ENCODE results near the gene CARS1.

Gene CARS1

DNA sequence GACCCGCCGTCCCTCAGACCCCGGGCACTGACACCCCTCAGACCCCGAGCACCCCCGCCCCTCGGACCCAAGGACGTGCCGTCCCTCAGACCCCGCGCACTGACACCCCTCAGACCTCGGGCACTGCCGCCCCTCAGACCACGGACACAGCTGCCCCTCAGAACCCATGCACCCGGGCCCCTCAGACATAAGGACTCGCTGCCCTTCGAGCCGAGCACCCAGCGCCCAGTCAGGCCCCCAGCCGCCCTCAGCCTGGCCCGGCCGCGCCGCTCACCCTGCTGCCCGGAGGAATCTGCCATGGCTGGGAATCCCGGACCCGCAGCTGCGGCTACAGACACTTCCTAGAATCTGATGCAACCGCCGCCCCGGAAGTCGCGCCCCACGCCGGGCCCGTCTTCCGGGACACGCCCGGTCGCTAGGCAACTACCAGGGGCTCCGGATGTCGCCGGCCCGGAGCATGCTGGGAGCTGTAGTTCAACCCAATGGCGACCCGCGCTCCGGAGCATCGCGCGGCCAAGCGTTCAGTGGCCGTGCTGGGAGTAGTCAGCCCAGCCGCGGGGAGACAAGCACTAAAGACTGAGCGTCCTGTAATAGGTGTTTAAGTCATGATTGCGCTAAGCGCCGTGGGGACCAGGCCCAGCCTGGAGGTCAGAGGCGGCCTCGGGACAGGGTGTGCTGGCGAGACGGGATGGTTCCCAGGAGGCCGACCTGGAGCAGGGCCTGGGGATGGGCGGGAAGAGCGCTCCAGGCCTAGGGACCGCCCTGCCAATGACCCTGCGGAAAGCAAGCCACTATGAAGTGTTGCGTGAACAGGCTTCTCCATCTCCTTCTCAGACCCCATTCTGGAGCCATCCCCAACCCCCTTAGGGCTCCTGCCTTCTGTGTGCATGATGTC, at the start of gene CARS1:
Gene CARS1, minus strand, starts transcription at position 355 of the 895 bp plus-strand sequence. Its CDS starts 56 bp downstream, at position 299.
- peaks cover 4% of the 10 kb centered on the region for H4K20me1 ChIP-seq (ENCODE audit: insufficient read depth, low read length, poor library complexity, severe bottlenecking)
- H3K9me2 ChIP-seq (replicated peaks; ENCODE audit: low read depth, low read length): no peaks in the 10 kb centered on the region
- peaks cover 25% of the 10 kb centered on the region for H3K4me1 ChIP-seq (ENCODE audit: insufficient read depth, low read length, poor library complexity, severe bottlenecking)
- peak within 1 kb of the TSS; percentile 94 for H3K4me2 ChIP-seq (ENCODE audit: low read depth, low read length, poor library complexity, severe bottlenecking)
- H3K9me3 ChIP-seq (ENCODE audit: insufficient read depth, low read depth, low read length): no peaks in the 10 kb centered on the region
- H3F3A ChIP-seq (ENCODE audit: low read depth): no peaks in the 10 kb centered on the region
- H3K27me3 ChIP-seq (ENCODE audit: insufficient read depth, low read length, poor library complexity, severe bottlenecking): no peaks in the 10 kb centered on the region
- peak within 1 kb of the TSS; percentile 97 for H2AFZ ChIP-seq (ENCODE audit: low read length)
- peaks cover 39% of the 10 kb centered on the region for H3K79me2 ChIP-seq (ENCODE audit: insufficient read depth, low read length)
- no peaks in the 10 kb centered on the region for H3K36me3 ChIP-seq (ENCODE audit: insufficient read depth, low read length)
- TF ChIP-seq, protein P1, sequence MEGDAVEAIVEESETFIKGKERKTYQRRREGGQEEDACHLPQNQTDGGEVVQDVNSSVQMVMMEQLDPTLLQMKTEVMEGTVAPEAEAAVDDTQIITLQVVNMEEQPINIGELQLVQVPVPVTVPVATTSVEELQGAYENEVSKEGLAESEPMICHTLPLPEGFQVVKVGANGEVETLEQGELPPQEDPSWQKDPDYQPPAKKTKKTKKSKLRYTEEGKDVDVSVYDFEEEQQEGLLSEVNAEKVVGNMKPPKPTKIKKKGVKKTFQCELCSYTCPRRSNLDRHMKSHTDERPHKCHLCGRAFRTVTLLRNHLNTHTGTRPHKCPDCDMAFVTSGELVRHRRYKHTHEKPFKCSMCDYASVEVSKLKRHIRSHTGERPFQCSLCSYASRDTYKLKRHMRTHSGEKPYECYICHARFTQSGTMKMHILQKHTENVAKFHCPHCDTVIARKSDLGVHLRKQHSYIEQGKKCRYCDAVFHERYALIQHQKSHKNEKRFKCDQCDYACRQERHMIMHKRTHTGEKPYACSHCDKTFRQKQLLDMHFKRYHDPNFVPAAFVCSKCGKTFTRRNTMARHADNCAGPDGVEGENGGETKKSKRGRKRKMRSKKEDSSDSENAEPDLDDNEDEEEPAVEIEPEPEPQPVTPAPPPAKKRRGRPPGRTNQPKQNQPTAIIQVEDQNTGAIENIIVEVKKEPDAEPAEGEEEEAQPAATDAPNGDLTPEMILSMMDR (conservative IDR thresholded peaks at IDR 0.05; ENCODE audit: low read length): no peak
- TF ChIP-seq EZH2phosphoT487 (IDR thresholded peaks at IDR 0.05; ENCODE audit: borderline replicate concordance): no peak
- H3K4me3 ChIP-seq (ENCODE audit: low read length, poor library complexity, severe bottlenecking): peak within 1 kb of the TSS; percentile 94
- peak within 1 kb of the TSS; percentile 87 for H3K9ac ChIP-seq (ENCODE audit: low read depth, low read length, poor library complexity, severe bottlenecking)

DNA sequence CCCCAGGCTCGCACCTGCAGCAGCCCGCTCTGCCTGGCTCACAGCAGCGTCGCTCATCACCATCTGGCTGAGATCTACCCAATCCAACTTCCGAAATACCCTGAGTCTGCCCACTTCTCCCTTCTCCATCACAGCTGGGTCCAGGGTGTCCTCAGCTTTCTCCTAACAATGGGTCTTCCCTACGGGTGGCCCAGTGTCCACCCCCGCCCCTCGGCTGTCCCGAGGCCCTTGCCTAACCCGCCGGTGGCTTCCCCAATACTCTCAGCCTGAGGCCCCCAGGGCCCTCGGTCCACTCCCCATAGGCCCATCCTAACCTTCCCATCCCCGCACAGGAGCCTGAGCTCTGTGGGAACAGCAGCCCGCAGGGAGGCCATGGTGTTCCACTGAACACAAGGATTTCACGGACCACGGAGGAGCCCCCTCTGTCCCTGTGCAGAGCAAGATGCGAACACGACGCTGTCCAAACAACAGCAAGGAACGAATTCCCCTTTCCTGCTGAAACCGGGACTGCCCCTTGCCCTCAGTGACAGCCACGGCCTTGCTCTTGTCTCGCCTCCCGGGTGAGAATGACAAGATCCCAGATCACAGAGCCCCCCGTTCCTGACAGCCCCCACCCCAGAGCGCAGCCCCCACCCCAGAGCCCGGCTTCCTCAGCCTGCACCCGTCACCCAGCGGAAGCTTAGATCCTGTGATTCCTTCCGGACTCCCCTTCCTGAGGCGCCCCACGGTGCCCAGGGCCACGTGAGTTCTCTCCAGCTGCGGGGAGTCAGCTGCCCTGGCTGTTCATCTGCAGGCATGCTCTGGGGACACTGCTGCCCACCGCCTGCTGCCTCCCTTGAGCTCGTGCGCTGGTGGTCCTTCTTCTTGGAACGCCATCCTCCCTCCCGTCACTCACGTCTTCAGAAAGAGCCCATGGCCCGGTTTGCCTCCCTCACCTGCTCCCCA, 48.8 kb upstream of the CARS1 start:
- TF ChIP-seq, protein P1 (conservative IDR thresholded peaks at IDR 0.05; ENCODE audit: low read length): no peak
- no peaks in the 10 kb centered on the region; the same call in 1 of the 2 replicates for H3K36me3 ChIP-seq (ENCODE audit: insufficient read depth, low read length)
- H3F3A ChIP-seq (ENCODE audit: low read depth): no peaks in the 10 kb centered on the region

DNA sequence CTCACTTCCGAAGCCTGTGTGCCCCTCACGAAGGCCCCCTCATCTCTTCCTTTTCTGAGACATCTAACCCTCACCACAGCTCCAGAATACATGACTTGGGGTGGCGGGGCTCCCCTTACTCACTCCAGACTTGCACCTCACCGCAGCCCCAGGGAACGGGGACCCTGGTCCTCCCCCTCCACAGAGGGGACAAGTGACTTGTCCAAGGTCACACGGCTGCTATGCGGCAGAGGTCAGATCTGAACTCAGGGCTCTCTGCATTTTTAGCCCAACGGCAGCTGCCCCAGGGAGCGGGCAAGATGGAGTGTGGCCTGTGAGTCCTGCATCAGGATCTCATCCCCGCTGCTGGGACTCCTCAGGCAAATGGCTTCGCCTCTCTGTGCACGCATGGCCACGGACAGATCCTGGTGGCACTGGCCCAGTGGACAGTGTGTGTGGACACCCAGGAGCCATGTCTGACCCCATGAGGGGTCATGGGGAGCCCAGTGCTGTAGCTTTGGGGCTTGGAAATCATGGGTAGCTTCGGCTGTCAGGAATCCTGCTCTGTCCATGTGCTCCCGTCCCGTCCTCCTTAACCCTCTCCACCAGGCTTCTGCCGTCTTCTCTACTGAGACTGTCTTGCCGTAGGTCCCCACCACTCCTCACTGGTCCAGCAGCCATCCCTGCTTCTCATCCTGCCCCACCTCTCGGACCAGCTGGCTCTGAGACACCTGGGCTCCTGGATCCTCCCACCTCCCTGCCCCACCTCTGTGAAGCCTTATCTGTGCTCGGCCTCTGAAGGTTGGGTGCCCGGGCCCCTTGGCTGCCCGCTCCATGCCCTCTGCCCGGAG, 48.0 kb upstream of the CARS1 start:
- H3K4me3 ChIP-seq (ENCODE audit: low read length, poor library complexity, severe bottlenecking): no peak overlapping the region
- H3K36me3 ChIP-seq (ENCODE audit: insufficient read depth, low read length): no peaks in the 10 kb centered on the region; the same call in 1 of the 2 replicates
- H3K4me1 ChIP-seq (ENCODE audit: insufficient read depth, low read length, poor library complexity, severe bottlenecking): no peaks in the 10 kb centered on the region
- H4K20me1 ChIP-seq (ENCODE audit: insufficient read depth, low read length, poor library complexity, severe bottlenecking): no peaks in the 10 kb centered on the region
- TF ChIP-seq EZH2phosphoT487 (IDR thresholded peaks at IDR 0.05; ENCODE audit: borderline replicate concordance): no peak
- TF ChIP-seq, protein P1 (conservative IDR thresholded peaks at IDR 0.05; ENCODE audit: low read length): no peak
- H3K4me2 ChIP-seq (ENCODE audit: low read depth, low read length, poor library complexity, severe bottlenecking): no peak overlapping the region
- no peaks in the 10 kb centered on the region for H3K79me2 ChIP-seq (ENCODE audit: insufficient read depth, low read length)
- no peak overlapping the region for H3K9ac ChIP-seq (ENCODE audit: low read depth, low read length, poor library complexity, severe bottlenecking)
- no peaks in the 10 kb centered on the region for H3K9me3 ChIP-seq (ENCODE audit: insufficient read depth, low read depth, low read length)
- no peaks in the 10 kb centered on the region for H3F3A ChIP-seq (ENCODE audit: low read depth)
- H3K27me3 ChIP-seq (ENCODE audit: insufficient read depth, low read length, poor library complexity, severe bottlenecking): no peaks in the 10 kb centered on the region
- H2AFZ ChIP-seq (ENCODE audit: low read length): no peak overlapping the region
- H3K9me2 ChIP-seq (replicated peaks; ENCODE audit: low read depth, low read length): no peaks in the 10 kb centered on the region

More for the DNA sequence above, 48.8 kb upstream of the CARS1 start:
- Histone ChIP-seq H3K4me3 (ENCODE audit: low read length, poor library complexity, severe bottlenecking) (no peak overlapping the region), H3K9me3 (ENCODE audit: insufficient read depth, low read depth, low read length) (no peaks in the 10 kb centered on the region), H2AFZ (ENCODE audit: low read length) (no peak overlapping the region), H4K20me1 (ENCODE audit: insufficient read depth, low read length, poor library complexity, severe bottlenecking) (no peaks in the 10 kb centered on the region), H3K4me2 (ENCODE audit: low read depth, low read length, poor library complexity, severe bottlenecking) (no peak overlapping the region), H3K9me2 (replicated peaks; ENCODE audit: low read depth, low read length) (no peaks in the 10 kb centered on the region), H3K4me1 (ENCODE audit: insufficient read depth, low read length, poor library complexity, severe bottlenecking) (peaks cover 3% of the 10 kb centered on the region), H3K27me3 (ENCODE audit: insufficient read depth, low read length, poor library complexity, severe bottlenecking) (no peaks in the 10 kb centered on the region), H3K79me2 (ENCODE audit: insufficient read depth, low read length) (no peaks in the 10 kb centered on the region), H3K9ac (ENCODE audit: low read depth, low read length, poor library complexity, severe bottlenecking) (no peak overlapping the region)
